ENCODE data around the gene ARHGEF38.
"Not testable (repeated sequence)": the region's sequence is repeated elsewhere in the genome, so short reads cannot be mapped to it uniquely, and the experiment has no call there.

ARHGEF38 gene

GRCh38 chr4:105607876-105608275, 55.5 kb downstream of the ARHGEF38 start:
- DNase-seq (ENCODE audit: insufficient read length, low spot score) (no peak), FAIRE-seq (no peak)

- not testable (repeated sequence) for FAIRE-seq; DNase-seq (ENCODE audit: insufficient read length, low spot score)
Observed at GRCh38 chr4:105609819-105610218, 57.4 kb downstream of the ARHGEF38 start.

- FAIRE-seq (no peak), DNase-seq (ENCODE audit: insufficient read length, low spot score) (no peak)
Observed at GRCh38 chr4:105613306-105613705, 60.9 kb downstream of the ARHGEF38 start.

- FAIRE-seq (no peak), DNase-seq (ENCODE audit: insufficient read length, low spot score) (no peak)
Observed at GRCh38 chr4:105619188-105619931, 66.9 kb downstream of the ARHGEF38 start.

- no peak for DNase-seq (ENCODE audit: insufficient read length, low spot score)
- no peak for FAIRE-seq
Observed at GRCh38 chr4:105620640-105621323, 68.4 kb downstream of the ARHGEF38 start.

- DNase-seq (ENCODE audit: insufficient read length, low spot score) = no peak
- no peak for FAIRE-seq
Observed at GRCh38 chr4:105622269-105622668, 69.8 kb downstream of the ARHGEF38 start.

GRCh38 chr4:105623099-105623498, 70.7 kb downstream of the ARHGEF38 start:
- FAIRE-seq (no peak), DNase-seq (ENCODE audit: insufficient read length, low spot score) (no peak)

- peak; percentile 91 for FAIRE-seq
Observed at GRCh38 chr4:105624530-105624929, 72.1 kb downstream of the ARHGEF38 start.

GRCh38 chr4:105625214-105625613, 72.8 kb downstream of the ARHGEF38 start:
- no peak for DNase-seq (ENCODE audit: insufficient read length, low spot score)
- peak; percentile 84 for FAIRE-seq

More at GRCh38 chr4:105624530-105624929, 72.1 kb downstream of the ARHGEF38 start:
- no peak for DNase-seq (ENCODE audit: insufficient read length, low spot score)

- DNase-seq (ENCODE audit: insufficient read length, low spot score) = no peak
- FAIRE-seq = no peak
Observed at GRCh38 chr4:105626846-105627245, 74.4 kb downstream of the ARHGEF38 start.

- no peak for FAIRE-seq
- no peak for DNase-seq (ENCODE audit: insufficient read length, low spot score)
Observed at GRCh38 chr4:105627620-105628019, 75.2 kb downstream of the ARHGEF38 start.

- DNase-seq (ENCODE audit: insufficient read length, low spot score) (no peak), FAIRE-seq (no peak)
Observed at GRCh38 chr4:105630670-105631655, 78.5 kb downstream of the ARHGEF38 start.

- DNase-seq (ENCODE audit: insufficient read length, low spot score) (no peak), FAIRE-seq (no peak)
Observed at GRCh38 chr4:105631818-105632400, 79.5 kb downstream of the ARHGEF38 start.

GRCh38 chr4:105632599-105632998, 80.2 kb downstream of the ARHGEF38 start:
- DNase-seq (ENCODE audit: insufficient read length, low spot score) (no peak), FAIRE-seq (peak; percentile 83)

GRCh38 chr4:105633241-105633640, 80.8 kb downstream of the ARHGEF38 start:
- FAIRE-seq (peak; percentile 42), DNase-seq (ENCODE audit: insufficient read length, low spot score) (no peak)

- FAIRE-seq (peak; percentile 53), DNase-seq (ENCODE audit: insufficient read length, low spot score) (no peak)
Observed at GRCh38 chr4:105634402-105635080, 82.1 kb downstream of the ARHGEF38 start.

GRCh38 chr4:105637408-105638176, 85.2 kb downstream of the ARHGEF38 start:
- peak; percentile 37 for FAIRE-seq
- no peak for DNase-seq (ENCODE audit: insufficient read length, low spot score)

GRCh38 chr4:105641845-105642244, 89.4 kb downstream of the ARHGEF38 start:
- DNase-seq (ENCODE audit: insufficient read length, low spot score) (no peak), FAIRE-seq (no peak)

GRCh38 chr4:105644257-105644656, 91.8 kb downstream of the ARHGEF38 start:
- FAIRE-seq = no peak
- no peak for DNase-seq (ENCODE audit: insufficient read length, low spot score)

Measured in GM19239 (cell line).